MM.1S (cell line): ENCODE results near the gene MCOLN2.
"Not testable (repeated sequence)": the region's sequence is repeated elsewhere in the genome, so short reads cannot be mapped to it uniquely, and the experiment has no call there.

Experiments used
- DNase-seq: peaks from one replicate; pipeline ENCODE4 v3.0.0-alpha.2; 2015
- H2AFZ ChIP-seq: fragments of 300-600 bp; sonication (generic); 2 replicates; pipeline ENCODE4 v1.6.0; 2016; ENCODE audit warnings: antibody characterized with exemption, low read length
- H3F3A ChIP-seq: fragments of 300-600 bp; sonication (generic); 2 replicates; pipeline ENCODE4 v1.6.1; 2016; ENCODE audit warnings: mild to moderate bottlenecking, antibody characterized with exemption, low read length, moderate library complexity, mixed read lengths; ENCODE audit not compliant: insufficient read depth
- H3K27ac ChIP-seq: fragments of 300-600 bp; sonication (generic); 2 replicates; pipeline ENCODE4 v1.5.1; 2016; ENCODE audit warnings: mild to moderate bottlenecking, low read length
- H3K27me3 ChIP-seq: fragments of 300-600 bp; sonication (generic); replicated peaks from 2 replicates; pipeline ENCODE4 v1.6.0; 2016; ENCODE audit warnings: low read length; ENCODE audit not compliant: insufficient read depth
- H3K36me3 ChIP-seq: fragments of 300-600 bp; sonication (generic); replicated peaks from 2 replicates; pipeline ENCODE4 v1.6.1; 2016; ENCODE audit warnings: mild to moderate bottlenecking, low read length, mixed read lengths; ENCODE audit not compliant: insufficient read depth
- H3K4me1 ChIP-seq: fragments of 300-600 bp; sonication (generic); 2 replicates; pipeline ENCODE4 v1.6.1; 2016; ENCODE audit warnings: low read length, mixed read lengths
- H3K4me2 ChIP-seq: fragments of 300-600 bp; sonication (generic); 2 replicates; pipeline ENCODE4 v1.6.0; 2016; ENCODE audit warnings: low read depth, low read length
- H3K4me3 ChIP-seq: fragments of 300-600 bp; sonication (generic); 2 replicates; pipeline ENCODE4 v1.5.1; 2016; ENCODE audit warnings: low read length, mixed read lengths
- H3K79me2 ChIP-seq: fragments of 300-600 bp; sonication (generic); 2 replicates; pipeline ENCODE4 v1.6.1; 2016; ENCODE audit warnings: mixed run types, low read length, mixed read lengths
- H3K9ac ChIP-seq: fragments of 300-600 bp; sonication (generic); 2 replicates; pipeline ENCODE4 v1.6.1; 2016; ENCODE audit warnings: low read length, mixed read lengths
- H3K9me2 ChIP-seq: fragments of 300-600 bp; sonication (generic); replicated peaks from 2 replicates; pipeline ENCODE4 v1.6.1; 2016; ENCODE audit warnings: mild to moderate bottlenecking, low read length, mixed read lengths; ENCODE audit not compliant: insufficient read depth
- H3K9me3 ChIP-seq: fragments of 300-600 bp; sonication (generic); replicated peaks from 2 replicates; pipeline ENCODE4 v1.6.1; 2016; ENCODE audit warnings: mild to moderate bottlenecking, low read length, mixed read lengths; ENCODE audit not compliant: insufficient read depth
- H4K20me1 ChIP-seq: fragments of 300-600 bp; sonication (generic); 2 replicates; pipeline ENCODE4 v1.6.1; 2016; ENCODE audit warnings: mild to moderate bottlenecking, low read length, moderate library complexity, mixed read lengths; ENCODE audit not compliant: insufficient read depth
- CTCF ChIP-seq: fragments of 300-600 bp; sonication (generic); IDR thresholded peaks from 2 replicates; pipeline ENCODE4 v1.5.1; 2016; ENCODE audit warnings: antibody characterized with exemption, low read length, mixed read lengths
- EZH2 ChIP-seq: fragments of 300-600 bp; sonication (generic); optimal IDR thresholded peaks from 2 replicates; pipeline ENCODE3; 2017; ENCODE audit warnings: low read depth, mild to moderate bottlenecking, antibody characterized with exemption, low read length, mixed read lengths
- EZH2phosphoT487 ChIP-seq: fragments of 300-600 bp; sonication (generic); IDR thresholded peaks from 2 replicates; pipeline ENCODE4 v1.6.1; 2018; ENCODE audit warnings: antibody characterized with exemption, low read length

MCOLN2 gene

GRCh38 chr1:85022700-85023099 lies 25.8 kb upstream of the MCOLN2 start:
- no peaks in the 10 kb centered on the region for H3F3A ChIP-seq
- H3K27ac ChIP-seq: no peak overlapping the region
- TF ChIP-seq CTCF (no peak), EZH2phosphoT487 (no peak), EZH2 (no peak)
- H3K9me2 ChIP-seq: no peaks in the 10 kb centered on the region
- H4K20me1 ChIP-seq: no peaks in the 10 kb centered on the region
- H2AFZ ChIP-seq: no peak overlapping the region
- H3K9ac ChIP-seq: no peak overlapping the region
- H3K4me3 ChIP-seq: no peak overlapping the region
- no peaks in the 10 kb centered on the region for H3K27me3 ChIP-seq
- H3K4me1 ChIP-seq: no peaks in the 10 kb centered on the region
- no peaks in the 10 kb centered on the region for H3K79me2 ChIP-seq
- H3K9me3 ChIP-seq: no peaks in the 10 kb centered on the region
- DNase-seq: no peak
- no peaks in the 10 kb centered on the region for H3K36me3 ChIP-seq
- H3K4me2 ChIP-seq: no peak overlapping the region

GRCh38 chr1:85019994-85020393 lies 23.1 kb upstream of the MCOLN2 start:
- Histone ChIP-seq H3K9me2 (no peaks in the 10 kb centered on the region), H3F3A (no peaks in the 10 kb centered on the region), H3K27ac (no peak overlapping the region), H2AFZ (no peak overlapping the region), H3K27me3 (no peaks in the 10 kb centered on the region), H3K36me3 (no peaks in the 10 kb centered on the region), H4K20me1 (no peaks in the 10 kb centered on the region), H3K4me2 (no peak overlapping the region), H3K9ac (no peak overlapping the region), H3K4me1 (no peaks in the 10 kb centered on the region), H3K79me2 (no peaks in the 10 kb centered on the region), H3K9me3 (no peaks in the 10 kb centered on the region), H3K4me3 (no peak overlapping the region)
- TF ChIP-seq CTCF: no peak
- TF ChIP-seq EZH2phosphoT487: no peak
- TF ChIP-seq EZH2: no peak
- DNase-seq: no peak

GRCh38 chr1:85015826-85016225 lies 18.9 kb upstream of the MCOLN2 start:
- Histone ChIP-seq H3K9ac (no peak overlapping the region), H3K27ac (no peak overlapping the region), H3K27me3 (no peaks in the 10 kb centered on the region), H3K36me3 (no peaks in the 10 kb centered on the region), H3K4me2 (no peak overlapping the region), H3K79me2 (no peaks in the 10 kb centered on the region), H3K4me3 (no peak overlapping the region), H3K4me1 (no peaks in the 10 kb centered on the region), H4K20me1 (no peaks in the 10 kb centered on the region), H3F3A (no peaks in the 10 kb centered on the region), H2AFZ (no peak overlapping the region), H3K9me3 (no peaks in the 10 kb centered on the region), H3K9me2 (no peaks in the 10 kb centered on the region)
- no peak for DNase-seq
- TF ChIP-seq EZH2 (no peak), CTCF (no peak), EZH2phosphoT487 (no peak)

GRCh38 chr1:85005641-85006040 lies 8.7 kb upstream of the MCOLN2 start:
- H3K9me2 ChIP-seq, H3K4me1 ChIP-seq, H4K20me1 ChIP-seq, H3K27me3 ChIP-seq, H3K79me2 ChIP-seq, DNase-seq, H3K27ac ChIP-seq, H3K36me3 ChIP-seq, H3K9me3 ChIP-seq, H3K4me3 ChIP-seq, H3K4me2 ChIP-seq, H3F3A ChIP-seq, H3K9ac ChIP-seq, H2AFZ ChIP-seq: not testable (repeated sequence)
